Measurements from ENCODE around the gene RFXANK.

The RFXANK gene

DNA sequence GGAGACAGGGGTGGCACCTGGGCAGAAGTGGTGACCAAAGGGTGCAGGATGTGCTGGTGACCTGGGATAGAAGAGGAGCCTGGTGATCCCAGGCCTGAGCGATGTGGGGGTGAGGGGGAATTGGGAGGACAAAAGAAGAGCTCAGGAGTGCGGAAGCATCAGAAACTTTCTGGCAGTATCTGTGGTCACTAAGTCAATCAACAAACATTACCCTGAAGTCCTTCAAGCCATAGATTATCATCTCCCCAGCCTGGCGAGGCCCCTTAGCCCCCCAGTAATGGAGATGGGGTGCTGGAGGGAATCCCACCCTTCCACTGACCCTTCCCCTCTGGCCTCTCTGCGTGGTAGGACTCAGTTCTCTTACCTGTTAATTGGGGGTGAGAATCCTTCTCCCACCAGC lies 32.5 kb upstream of the RFXANK start:
- Histone ChIP-seq H3K9ac (ENCODE audit: low read depth, low read length, poor library complexity, severe bottlenecking) (no peak overlapping the region), H3K9me3 (ENCODE audit: insufficient read depth, low read depth, low read length) (no peaks in the 10 kb centered on the region), H3K9me2 (replicated peaks; ENCODE audit: low read depth, low read length) (no peaks in the 10 kb centered on the region), H3F3A (ENCODE audit: low read depth) (no peaks in the 10 kb centered on the region), H3K79me2 (ENCODE audit: insufficient read depth, low read length) (no peaks in the 10 kb centered on the region), H3K4me1 (ENCODE audit: insufficient read depth, low read length, poor library complexity, severe bottlenecking) (no peaks in the 10 kb centered on the region), H4K20me1 (ENCODE audit: insufficient read depth, low read length, poor library complexity, severe bottlenecking) (no peaks in the 10 kb centered on the region), H3K4me3 (ENCODE audit: low read length, poor library complexity, severe bottlenecking) (no peak overlapping the region), H3K27me3 (ENCODE audit: insufficient read depth, low read length, poor library complexity, severe bottlenecking) (no peaks in the 10 kb centered on the region), H2AFZ (ENCODE audit: low read length) (no peak overlapping the region), H3K4me2 (ENCODE audit: low read depth, low read length, poor library complexity, severe bottlenecking) (no peak overlapping the region), H3K36me3 (ENCODE audit: insufficient read depth, low read length) (no peaks in the 10 kb centered on the region)
- TF ChIP-seq, protein P1, sequence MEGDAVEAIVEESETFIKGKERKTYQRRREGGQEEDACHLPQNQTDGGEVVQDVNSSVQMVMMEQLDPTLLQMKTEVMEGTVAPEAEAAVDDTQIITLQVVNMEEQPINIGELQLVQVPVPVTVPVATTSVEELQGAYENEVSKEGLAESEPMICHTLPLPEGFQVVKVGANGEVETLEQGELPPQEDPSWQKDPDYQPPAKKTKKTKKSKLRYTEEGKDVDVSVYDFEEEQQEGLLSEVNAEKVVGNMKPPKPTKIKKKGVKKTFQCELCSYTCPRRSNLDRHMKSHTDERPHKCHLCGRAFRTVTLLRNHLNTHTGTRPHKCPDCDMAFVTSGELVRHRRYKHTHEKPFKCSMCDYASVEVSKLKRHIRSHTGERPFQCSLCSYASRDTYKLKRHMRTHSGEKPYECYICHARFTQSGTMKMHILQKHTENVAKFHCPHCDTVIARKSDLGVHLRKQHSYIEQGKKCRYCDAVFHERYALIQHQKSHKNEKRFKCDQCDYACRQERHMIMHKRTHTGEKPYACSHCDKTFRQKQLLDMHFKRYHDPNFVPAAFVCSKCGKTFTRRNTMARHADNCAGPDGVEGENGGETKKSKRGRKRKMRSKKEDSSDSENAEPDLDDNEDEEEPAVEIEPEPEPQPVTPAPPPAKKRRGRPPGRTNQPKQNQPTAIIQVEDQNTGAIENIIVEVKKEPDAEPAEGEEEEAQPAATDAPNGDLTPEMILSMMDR (conservative IDR thresholded peaks at IDR 0.05; ENCODE audit: low read length) = no peak
- no peak for TF ChIP-seq EZH2phosphoT487 (IDR thresholded peaks at IDR 0.05; ENCODE audit: borderline replicate concordance)

GRCh38 chr19:19160461-19161035 lies 31.5 kb upstream of the RFXANK start:
- Histone ChIP-seq H3K9me2 (replicated peaks; ENCODE audit: low read depth, low read length) (no peaks in the 10 kb centered on the region), H3F3A (ENCODE audit: low read depth) (no peaks in the 10 kb centered on the region), H3K9ac (ENCODE audit: low read depth, low read length, poor library complexity, severe bottlenecking) (no peak overlapping the region), H3K36me3 (ENCODE audit: insufficient read depth, low read length) (no peaks in the 10 kb centered on the region), H4K20me1 (ENCODE audit: insufficient read depth, low read length, poor library complexity, severe bottlenecking) (no peaks in the 10 kb centered on the region), H3K9me3 (ENCODE audit: insufficient read depth, low read depth, low read length) (no peaks in the 10 kb centered on the region), H3K4me1 (ENCODE audit: insufficient read depth, low read length, poor library complexity, severe bottlenecking) (no peaks in the 10 kb centered on the region), H2AFZ (ENCODE audit: low read length) (no peak overlapping the region), H3K4me3 (ENCODE audit: low read length, poor library complexity, severe bottlenecking) (no peak overlapping the region), H3K79me2 (ENCODE audit: insufficient read depth, low read length) (no peaks in the 10 kb centered on the region), H3K4me2 (ENCODE audit: low read depth, low read length, poor library complexity, severe bottlenecking) (no peak overlapping the region), H3K27me3 (ENCODE audit: insufficient read depth, low read length, poor library complexity, severe bottlenecking) (no peaks in the 10 kb centered on the region)
- TF ChIP-seq, protein P1 (conservative IDR thresholded peaks at IDR 0.05; ENCODE audit: low read length) = no peak
- no peak for TF ChIP-seq EZH2phosphoT487 (IDR thresholded peaks at IDR 0.05; ENCODE audit: borderline replicate concordance)

DNA sequence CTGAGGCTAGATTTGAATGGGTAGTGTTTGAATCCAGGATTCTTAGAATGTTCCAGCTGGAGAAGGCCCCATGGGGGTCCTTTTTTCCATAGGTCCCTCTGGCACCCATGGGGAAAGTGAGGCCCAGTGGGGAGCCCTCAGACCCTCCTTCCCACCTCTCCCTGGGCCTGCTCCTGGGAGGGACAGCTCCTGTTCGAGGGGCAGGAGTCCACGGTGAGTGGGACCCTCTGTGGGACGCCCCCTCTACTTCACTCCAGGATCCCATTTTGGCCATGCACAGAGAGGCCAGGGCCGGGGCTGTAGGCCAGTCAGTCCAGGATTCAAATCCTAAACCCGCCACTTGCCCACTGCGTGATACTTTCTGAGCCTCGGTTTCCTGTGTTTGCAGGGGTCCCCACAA lies 29.6 kb upstream of the RFXANK start:
- Histone ChIP-seq H3F3A (ENCODE audit: low read depth) (no peaks in the 10 kb centered on the region), H3K4me3 (ENCODE audit: low read length, poor library complexity, severe bottlenecking) (no peak overlapping the region)
- TF ChIP-seq EZH2phosphoT487 (IDR thresholded peaks at IDR 0.05; ENCODE audit: borderline replicate concordance) = no peak
- TF ChIP-seq, protein P1 (conservative IDR thresholded peaks at IDR 0.05; ENCODE audit: low read length) = no peak

More for the DNA sequence above, 29.6 kb upstream of the RFXANK start:
- H3K36me3 ChIP-seq (ENCODE audit: insufficient read depth, low read length) = no peaks in the 10 kb centered on the region
- H2AFZ ChIP-seq (ENCODE audit: low read length) = no peak overlapping the region
- H4K20me1 ChIP-seq (ENCODE audit: insufficient read depth, low read length, poor library complexity, severe bottlenecking) = no peaks in the 10 kb centered on the region
- H3K9ac ChIP-seq (ENCODE audit: low read depth, low read length, poor library complexity, severe bottlenecking) = no peak overlapping the region
- H3K9me3 ChIP-seq (ENCODE audit: insufficient read depth, low read depth, low read length) = no peaks in the 10 kb centered on the region
- H3K4me1 ChIP-seq (ENCODE audit: insufficient read depth, low read length, poor library complexity, severe bottlenecking) = no peaks in the 10 kb centered on the region
- no peaks in the 10 kb centered on the region for H3K9me2 ChIP-seq (replicated peaks; ENCODE audit: low read depth, low read length)
- no peaks in the 10 kb centered on the region for H3K27me3 ChIP-seq (ENCODE audit: insufficient read depth, low read length, poor library complexity, severe bottlenecking)
- H3K79me2 ChIP-seq (ENCODE audit: insufficient read depth, low read length) = no peaks in the 10 kb centered on the region
- no peak overlapping the region for H3K4me2 ChIP-seq (ENCODE audit: low read depth, low read length, poor library complexity, severe bottlenecking)

Data from Loucy (cell line).